Measurements from ENCODE around the gene ZSCAN5A.
"Not testable (repeated sequence)": the region's sequence is repeated elsewhere in the genome, so short reads cannot be mapped to it uniquely, and the experiment has no call there.

The ZSCAN5A gene

DNA sequence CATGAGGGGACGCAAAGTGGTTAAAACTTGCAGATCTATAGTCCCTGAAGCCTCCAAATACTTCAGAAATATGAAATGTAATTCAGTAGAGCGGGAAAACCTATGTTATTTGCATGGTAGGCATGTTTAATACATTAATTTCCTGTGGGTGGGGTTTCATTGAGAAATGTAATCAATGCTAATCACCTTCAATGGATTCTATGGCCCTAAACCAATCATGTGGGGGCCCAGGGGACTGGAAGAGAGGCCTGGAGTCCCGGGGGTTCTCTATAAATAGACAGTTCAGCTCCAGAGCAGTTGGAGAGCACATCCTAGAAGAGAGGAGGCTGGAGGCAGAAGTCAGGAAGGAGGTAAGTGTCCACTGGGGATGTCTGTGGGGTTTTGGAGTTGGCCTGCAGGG lies 112.7 kb downstream of the ZSCAN5A start, which contains the start of gene ZSCAN5C:
ZSCAN5C (plus strand) TSS at position 301 of the 400 bp plus-strand sequence. CDS start 3,641 bp downstream, outside the sequence.
- DNase-seq (ENCODE audit: low read depth), result no peak

GRCh38 chr19:56199687-56200086 lies 115.0 kb downstream of the ZSCAN5A start:
- no peak for DNase-seq (ENCODE audit: low read depth)

GRCh38 chr19:56197646-56198045 lies 117.0 kb downstream of the ZSCAN5A start, which contains the start of gene ZSCAN5B:
Gene ZSCAN5B (minus strand): TSS chr19:56197783. CDS start chr19:56193052, 4,731 bp downstream.
- DNase-seq (ENCODE audit: low read depth), result not testable (repeated sequence)

GRCh38 chr19:56193981-56194640 lies 120.5 kb downstream of the ZSCAN5A start:
- no peak for DNase-seq (ENCODE audit: low read depth)

DNA sequence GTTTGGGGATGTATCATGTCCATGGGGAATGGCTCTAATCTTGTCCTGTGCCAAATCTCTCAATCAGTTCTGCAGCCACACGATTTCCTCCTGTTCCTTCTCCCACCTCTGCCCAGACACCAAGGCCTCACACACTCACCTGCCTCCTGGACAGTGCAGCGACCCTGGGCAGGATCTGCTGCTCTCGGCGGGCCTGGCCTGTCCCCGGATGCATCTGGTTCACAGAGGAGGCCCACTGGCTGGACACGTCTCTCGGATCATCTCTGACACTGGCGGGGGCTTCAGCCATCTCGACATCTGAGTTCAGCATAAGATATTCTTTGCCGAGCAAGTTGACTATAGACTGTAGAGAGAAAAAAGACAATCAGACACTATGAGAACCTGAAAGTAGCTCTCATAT lies 122.9 kb downstream of the ZSCAN5A start:
- DNase-seq (ENCODE audit: low read depth), result no peak

DNA sequence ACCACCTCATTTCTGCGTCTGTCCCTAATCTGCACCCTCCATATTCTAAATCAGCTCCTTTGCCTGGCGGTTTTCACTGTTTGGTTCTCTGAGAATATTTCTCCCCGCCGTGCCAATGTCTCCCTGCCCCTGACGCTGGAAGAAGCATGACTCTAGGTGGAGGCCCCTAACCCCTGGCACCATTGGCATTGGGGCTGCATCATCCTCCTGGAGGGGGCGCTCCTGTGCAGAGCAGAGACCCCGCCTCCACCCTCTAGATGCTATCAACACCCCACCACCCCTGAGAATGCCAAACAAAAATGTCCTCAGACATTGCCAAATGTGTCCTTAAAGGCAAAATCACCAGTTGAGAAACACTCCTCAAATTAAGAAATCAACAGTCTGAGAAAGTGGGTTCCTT lies 123.5 kb downstream of the ZSCAN5A start:
- no peak for DNase-seq (ENCODE audit: low read depth)

DNA sequence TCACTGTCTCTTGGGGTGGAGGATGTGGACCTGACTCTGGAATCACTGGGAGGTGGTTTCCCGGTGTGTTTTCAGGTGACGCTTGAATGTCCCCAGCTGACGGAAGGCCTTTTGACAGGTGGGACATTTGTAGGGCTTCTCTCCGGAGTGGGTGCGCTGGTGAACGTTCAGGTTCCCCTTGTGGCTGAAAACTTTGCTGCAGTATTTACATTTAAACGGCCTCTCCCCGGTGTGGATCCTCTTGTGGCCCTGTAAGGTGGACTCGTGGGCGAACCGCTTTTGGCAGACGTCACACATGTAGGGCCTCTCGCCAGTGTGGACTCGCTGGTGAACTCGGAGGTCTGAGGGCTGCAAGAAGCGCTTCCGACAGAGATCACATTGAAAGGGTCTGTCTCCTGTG lies 124.9 kb downstream of the ZSCAN5A start:
- DNase-seq (ENCODE audit: low read depth), result no peak

DNA sequence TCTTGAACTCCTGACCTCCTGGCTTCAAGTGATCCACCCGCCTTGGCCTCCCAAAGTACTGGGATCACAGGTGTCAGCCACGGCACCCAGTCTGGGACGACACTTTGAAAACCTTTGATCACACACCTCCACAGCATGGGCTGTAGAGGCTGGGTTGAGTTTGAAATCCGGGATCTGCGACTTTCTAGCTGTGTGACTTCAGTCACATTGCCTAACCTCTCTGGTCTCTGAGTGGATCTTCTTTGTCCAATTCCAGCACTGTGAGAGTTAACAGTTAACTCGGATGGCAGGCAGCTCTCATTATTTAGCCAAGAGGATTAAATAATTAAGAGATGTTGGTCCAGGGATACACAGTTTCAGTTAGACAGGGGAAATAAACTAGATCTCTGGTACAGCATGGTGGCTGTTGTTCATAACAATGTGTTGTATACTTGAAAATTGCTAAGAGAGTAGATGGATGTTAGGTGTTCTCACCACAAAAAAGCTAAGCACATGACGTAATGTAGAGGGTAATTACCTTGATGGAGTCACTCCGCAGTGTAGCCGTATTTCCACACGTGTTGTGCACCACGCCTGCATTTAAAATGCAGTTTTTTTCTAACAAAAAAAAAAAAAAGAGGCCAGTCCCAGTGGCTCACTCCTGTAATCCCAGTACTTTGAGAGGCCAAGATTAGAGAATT lies 136.9 kb downstream of the ZSCAN5A start:
- DNase-seq (ENCODE audit: low read depth), result no peak

DNA sequence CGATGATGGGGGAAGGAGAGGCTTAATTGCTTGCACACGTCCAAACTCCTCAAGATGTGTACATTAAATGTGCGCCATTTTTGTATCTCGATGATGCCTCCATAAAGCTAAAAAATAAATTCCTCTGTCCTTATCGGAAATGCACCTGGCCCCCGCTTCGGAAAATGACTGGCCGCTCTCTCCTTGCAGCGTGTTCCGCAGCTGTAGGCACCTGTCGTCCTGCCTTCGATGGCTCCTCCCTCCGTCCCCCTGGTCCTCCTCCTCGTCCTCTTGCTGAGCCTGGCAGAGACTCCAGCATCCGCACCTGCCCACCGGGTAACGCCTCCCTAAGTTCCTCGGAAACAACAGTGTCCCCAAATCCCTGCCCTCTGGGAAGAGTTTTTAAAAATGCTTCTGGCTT lies 137.8 kb downstream of the ZSCAN5A start:
- DNase-seq (ENCODE audit: low read depth), result no peak

GRCh38 chr19:56176310-56176709 lies 138.3 kb downstream of the ZSCAN5A start:
- not testable (repeated sequence) for DNase-seq (ENCODE audit: low read depth)

DNA sequence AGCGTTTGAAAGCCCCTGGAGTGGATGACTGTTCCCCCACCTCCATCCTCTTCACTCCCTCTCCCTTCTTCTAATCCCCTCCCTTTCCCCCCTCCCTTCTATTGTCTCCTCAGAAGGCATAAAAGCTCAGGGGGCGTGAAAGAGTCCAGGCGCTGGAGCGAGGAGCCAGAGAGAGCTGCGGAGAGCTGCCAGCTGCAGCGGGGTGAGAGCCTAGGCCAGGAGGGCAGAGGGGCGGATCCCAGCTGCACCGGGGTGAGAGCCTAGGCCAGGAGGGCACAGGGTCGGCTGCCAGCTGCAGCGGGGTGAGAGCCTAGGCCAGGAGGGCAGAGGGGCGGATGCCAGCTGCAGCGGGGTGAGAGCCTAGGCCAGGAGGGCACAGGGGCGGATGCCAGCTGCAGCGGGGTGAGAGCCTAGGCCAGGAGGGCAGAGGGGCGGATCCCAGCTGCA lies 138.8 kb downstream of the ZSCAN5A start, which contains the start of gene GALP:
GALP (plus strand) TSS at position 148 of the 447 bp plus-strand sequence. CDS start 1,101 bp downstream, outside the sequence.
- not testable (repeated sequence) for DNase-seq (ENCODE audit: low read depth)

DNA sequence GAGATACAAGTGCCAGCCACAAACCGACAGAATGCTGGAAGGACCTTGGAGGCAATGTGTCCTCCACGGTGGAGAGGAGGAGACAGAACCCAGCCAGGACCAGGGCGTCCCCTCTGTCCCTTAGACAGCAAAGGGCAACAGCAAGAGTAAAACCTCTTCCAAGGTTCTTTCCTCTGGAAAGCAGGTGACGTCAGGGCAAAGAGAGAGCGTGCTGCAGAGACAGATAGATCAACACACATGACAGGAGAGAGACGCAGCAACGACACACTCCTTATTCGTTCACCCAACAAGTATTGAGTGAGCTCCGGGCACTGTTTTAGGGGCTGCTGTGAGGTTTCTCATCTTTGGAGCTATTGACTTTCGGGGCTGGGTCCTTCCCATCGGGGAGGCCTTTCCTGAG lies 140.1 kb downstream of the ZSCAN5A start:
- no peak for DNase-seq (ENCODE audit: low read depth)

DNA sequence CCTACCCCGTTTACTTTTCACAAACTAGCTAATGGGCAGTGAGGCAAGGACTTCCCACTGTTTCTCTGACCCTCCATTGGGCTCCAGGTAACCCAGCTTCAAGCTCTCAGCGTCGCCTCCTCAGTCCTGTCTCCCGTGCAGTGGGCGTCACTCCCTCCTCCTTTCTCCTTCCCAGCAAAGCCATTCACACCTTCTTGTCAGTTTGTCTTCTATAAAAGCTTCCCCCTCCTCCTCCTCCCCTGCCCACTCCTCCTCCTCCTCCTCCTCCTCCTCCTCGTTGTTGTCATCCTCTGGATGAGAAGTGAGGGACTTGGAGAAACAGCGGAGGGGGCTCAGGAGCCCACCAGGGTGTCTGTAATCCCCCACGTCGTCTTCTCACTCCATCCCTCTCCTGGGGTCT lies 140.6 kb downstream of the ZSCAN5A start:
- no peak for DNase-seq (ENCODE audit: low read depth)
